Measurements from ENCODE around the gene AOPEP. TPM values are rescaled to one million over a fixed set of nuclear protein-coding genes. Genes with fewer than 3 reads are reported as not detected.

Gene AOPEP
- polyA plus RNA-seq, 1 donor from 2014 or later: 10.0 TPM

DNA sequence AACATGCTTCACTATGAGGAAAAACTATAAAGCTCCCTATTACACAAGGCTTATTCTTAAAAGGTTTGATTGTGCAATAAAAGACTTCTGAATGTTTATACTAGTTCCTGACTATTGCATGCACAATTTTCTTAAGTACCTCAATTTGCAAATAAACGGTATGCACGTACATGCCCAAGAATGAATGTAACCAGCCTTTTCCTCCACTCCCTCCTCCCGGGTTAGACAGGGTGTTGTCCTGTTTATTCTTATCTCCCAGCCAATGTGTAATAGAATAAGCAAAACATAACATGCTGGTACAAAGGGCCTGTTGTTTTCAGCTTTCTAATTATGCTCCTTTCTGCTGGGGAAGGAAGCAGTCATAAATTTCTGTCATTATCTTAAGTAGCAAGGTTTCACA lies 79.1 kb downstream of the AOPEP start:
- Histone ChIP-seq H3K27ac (ENCODE audit: low read length) (no peak overlapping the region), H3K9ac (ENCODE audit: low read length) (no peak overlapping the region)

DNA sequence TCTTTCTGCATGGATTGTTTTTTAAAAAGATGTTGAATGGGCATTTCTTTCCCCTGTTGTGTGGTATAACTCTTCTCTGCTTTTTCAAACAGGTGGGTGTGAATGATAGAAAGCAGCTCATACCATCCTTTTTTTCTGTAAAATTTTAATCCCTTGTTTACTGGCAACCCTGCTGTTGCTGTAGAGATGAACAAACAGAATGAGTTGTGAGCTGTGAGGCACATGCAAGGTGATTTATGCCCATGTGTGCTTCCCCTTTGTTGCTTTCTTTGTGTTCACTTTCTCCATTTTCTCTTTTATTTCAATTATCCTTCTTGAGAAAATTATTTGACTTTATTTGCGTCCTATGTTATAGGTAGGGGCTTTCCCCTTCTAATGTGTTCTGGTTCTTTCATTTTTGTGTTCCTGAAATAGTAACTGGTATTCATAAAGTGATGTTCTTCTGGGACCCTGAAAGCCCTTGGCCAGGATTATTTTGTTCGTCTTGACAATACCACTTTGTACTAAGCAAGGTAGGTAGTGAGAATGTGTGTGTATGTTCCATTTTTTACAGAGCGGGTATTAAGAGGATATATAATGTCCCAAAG lies 79.9 kb downstream of the AOPEP start:
- no peak overlapping the region for H3K9ac ChIP-seq (ENCODE audit: low read length)
- no peak overlapping the region for H2AFZ ChIP-seq (ENCODE audit: low read depth, low read length)
- H3K27me3 ChIP-seq (ENCODE audit: insufficient read depth, low read depth, low read length): no peaks in the 10 kb centered on the region
- H3K4me2 ChIP-seq (ENCODE audit: low read length): no peak overlapping the region
- no peaks in the 10 kb centered on the region for H3F3A ChIP-seq (ENCODE audit: insufficient read depth, low read length, poor library complexity, severe bottlenecking)
- H3K4me3 ChIP-seq (ENCODE audit: low read length): no peak overlapping the region
- H3K9me3 ChIP-seq (ENCODE audit: low read length): no peaks in the 10 kb centered on the region
- H3K79me2 ChIP-seq (replicated peaks; ENCODE audit: insufficient read depth, low read length): no peaks in the 10 kb centered on the region
- no peak overlapping the region for H3K27ac ChIP-seq (ENCODE audit: low read length)
- no peaks in the 10 kb centered on the region for H3K9me2 ChIP-seq (ENCODE audit: insufficient read depth, low read length)
- no peaks in the 10 kb centered on the region for H4K20me1 ChIP-seq (ENCODE audit: insufficient read depth)
- H3K36me3 ChIP-seq (ENCODE audit: insufficient read depth, low read length): peaks cover 5% of the 10 kb centered on the region
- TF ChIP-seq, protein P1, sequence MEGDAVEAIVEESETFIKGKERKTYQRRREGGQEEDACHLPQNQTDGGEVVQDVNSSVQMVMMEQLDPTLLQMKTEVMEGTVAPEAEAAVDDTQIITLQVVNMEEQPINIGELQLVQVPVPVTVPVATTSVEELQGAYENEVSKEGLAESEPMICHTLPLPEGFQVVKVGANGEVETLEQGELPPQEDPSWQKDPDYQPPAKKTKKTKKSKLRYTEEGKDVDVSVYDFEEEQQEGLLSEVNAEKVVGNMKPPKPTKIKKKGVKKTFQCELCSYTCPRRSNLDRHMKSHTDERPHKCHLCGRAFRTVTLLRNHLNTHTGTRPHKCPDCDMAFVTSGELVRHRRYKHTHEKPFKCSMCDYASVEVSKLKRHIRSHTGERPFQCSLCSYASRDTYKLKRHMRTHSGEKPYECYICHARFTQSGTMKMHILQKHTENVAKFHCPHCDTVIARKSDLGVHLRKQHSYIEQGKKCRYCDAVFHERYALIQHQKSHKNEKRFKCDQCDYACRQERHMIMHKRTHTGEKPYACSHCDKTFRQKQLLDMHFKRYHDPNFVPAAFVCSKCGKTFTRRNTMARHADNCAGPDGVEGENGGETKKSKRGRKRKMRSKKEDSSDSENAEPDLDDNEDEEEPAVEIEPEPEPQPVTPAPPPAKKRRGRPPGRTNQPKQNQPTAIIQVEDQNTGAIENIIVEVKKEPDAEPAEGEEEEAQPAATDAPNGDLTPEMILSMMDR (IDR thresholded peaks at IDR 0.05; ENCODE audit: poor library complexity, severe bottlenecking): no peak
- TF ChIP-seq TAF1 (IDR thresholded peaks at IDR 0.05; ENCODE audit: low read depth) (no peak), EZH2 (IDR thresholded peaks at IDR 0.05; ENCODE audit: borderline replicate concordance, insufficient read depth, low read length, poor library complexity, severe bottlenecking) (no peak), SMC3 (conservative IDR thresholded peaks at IDR 0.05; ENCODE audit: poor library complexity) (no peak), POLR2AphosphoS5 (IDR thresholded peaks at IDR 0.05) (no peak), REST (IDR thresholded peaks at IDR 0.05; ENCODE audit: borderline replicate concordance) (no peak), MXI1 (conservative IDR thresholded peaks at IDR 0.05; ENCODE audit: poor library complexity, severe bottlenecking) (no peak)

More for the DNA sequence above, 79.1 kb downstream of the AOPEP start:
- Histone ChIP-seq H3K27me3 (ENCODE audit: insufficient read depth, low read depth, low read length) (no peaks in the 10 kb centered on the region), H3F3A (ENCODE audit: insufficient read depth, low read length, poor library complexity, severe bottlenecking) (no peaks in the 10 kb centered on the region), H3K36me3 (ENCODE audit: insufficient read depth, low read length) (peaks cover 5% of the 10 kb centered on the region), H3K9me3 (ENCODE audit: low read length) (no peaks in the 10 kb centered on the region), H2AFZ (ENCODE audit: low read depth, low read length) (no peak overlapping the region), H4K20me1 (ENCODE audit: insufficient read depth) (no peaks in the 10 kb centered on the region), H3K4me2 (ENCODE audit: low read length) (no peak overlapping the region), H3K9me2 (ENCODE audit: insufficient read depth, low read length) (no peaks in the 10 kb centered on the region), H3K4me3 (ENCODE audit: low read length) (no peak overlapping the region), H3K79me2 (replicated peaks; ENCODE audit: insufficient read depth, low read length) (no peaks in the 10 kb centered on the region)
- TF ChIP-seq TAF1 (IDR thresholded peaks at IDR 0.05; ENCODE audit: low read depth): no peak
- no peak for TF ChIP-seq SMC3 (conservative IDR thresholded peaks at IDR 0.05; ENCODE audit: poor library complexity)
- no peak for TF ChIP-seq POLR2AphosphoS5 (IDR thresholded peaks at IDR 0.05)
- TF ChIP-seq, protein P1 (IDR thresholded peaks at IDR 0.05; ENCODE audit: poor library complexity, severe bottlenecking): no peak
- TF ChIP-seq EP300 (conservative IDR thresholded peaks at IDR 0.05; ENCODE audit: poor library complexity, severe bottlenecking): no peak
- TF ChIP-seq RAD21 (conservative IDR thresholded peaks at IDR 0.05): no peak
- no peak for TF ChIP-seq MXI1 (conservative IDR thresholded peaks at IDR 0.05; ENCODE audit: poor library complexity, severe bottlenecking)
- no peak for TF ChIP-seq EZH2 (IDR thresholded peaks at IDR 0.05; ENCODE audit: borderline replicate concordance, insufficient read depth, low read length, poor library complexity, severe bottlenecking)
- no peak for TF ChIP-seq REST (IDR thresholded peaks at IDR 0.05; ENCODE audit: borderline replicate concordance)
